OCI-LY1 (cell line): ENCODE data around the gene COMMD2.

ENCODE experiments used
- CTCF ChIP-seq: fragments of 200-600 bp; sonication (generic), shearing (Covaris generic); IDR thresholded peaks from 2 replicates; pipeline ENCODE4 v1.5.1; 2017; ENCODE audit warnings: mild to moderate bottlenecking, antibody characterized with exemption, low read length, moderate library complexity, mixed read lengths
- EZH2 ChIP-seq: fragments of 200-600 bp; sonication (generic), shearing (Covaris generic); IDR thresholded peaks from 2 replicates; pipeline ENCODE4 v1.8.0; 2017; ENCODE audit warnings: borderline replicate concordance, mixed run types, mild to moderate bottlenecking, antibody characterized with exemption, low read length, moderate library complexity, mixed read lengths

- TF ChIP-seq CTCF (no peak), EZH2 (no peak)
These were observed 11.4 kb upstream of the COMMD2 start for GRCh38 chr3:149763565-149764195.
